ENCODE results near the gene HIVEP3. TPM values are rescaled to one million over a fixed set of nuclear protein-coding genes. Genes with fewer than 3 reads are reported as not detected.
A peak's percentile ranks its signal among the peaks of the same experiment; 100 is the strongest.

HIVEP3 gene
- total and polyA plus RNA-seq, 7 donors: 0.70 to 3.4 (median 2.1) TPM

- no peak for DNase-seq
- TF ChIP-seq CTCF (IDR thresholded peaks at IDR 0.05): no peak
- ATAC-seq: no peak
- Histone ChIP-seq H3K36me3 (ENCODE audit: insufficient read depth in 1 of 2, low read depth in 1 of 2) (no peaks in the 10 kb centered on the region), H3K9me3 (no peaks in the 10 kb centered on the region), H3K27ac (no peak overlapping the region), H3K27me3 (ENCODE audit: insufficient read depth in 3 of 3, low read length in 2 of 3) (no peaks in the 10 kb centered on the region), H3K4me1 (peaks cover 14% of the 10 kb centered on the region), H3K4me3 (no peak overlapping the region)
- intact Hi-C loops (cut with DNase I): no loop called here
- WGBS, 3 donors: 81 to 98% (median 94%) methylated on average over 5 of the region's 5 CpGs
These were observed 178.7 kb downstream of the HIVEP3 start for GRCh38 chr1:41740058-41740457.

GRCh38 chr1:41739061-41739955 is 179.4 kb downstream of the HIVEP3 start:
- 13 to 26% (median 22%) methylated on average over 20 to 21 of the region's 21 CpGs for WGBS, 3 donors
- Histone ChIP-seq H3K4me1 (peaks cover 14% of the 10 kb centered on the region), H3K9me3 (no peaks in the 10 kb centered on the region), H3K4me3 (peak overlapping the region; percentile 55), H3K36me3 (ENCODE audit: insufficient read depth in 1 of 2, low read depth in 1 of 2) (no peaks in the 10 kb centered on the region), H3K27ac (peak overlapping the region; percentile 80), H3K27me3 (ENCODE audit: insufficient read depth in 3 of 3, low read length in 2 of 3) (no peaks in the 10 kb centered on the region)
- peak; percentile 89 to 97 (median 94) for ATAC-seq
- intact Hi-C loops (cut with DNase I): no loop called here
- DNase-seq: peak; percentile 77 to 90
- TF ChIP-seq CTCF (IDR thresholded peaks at IDR 0.05): no peak

GRCh38 chr1:41738475-41738874 is 180.2 kb downstream of the HIVEP3 start:
- H3K9me3 ChIP-seq: no peaks in the 10 kb centered on the region
- no peak for TF ChIP-seq CTCF (IDR thresholded peaks at IDR 0.05)
- peak overlapping the region; percentile 55 for H3K4me3 ChIP-seq
- no peaks in the 10 kb centered on the region for H3K36me3 ChIP-seq (ENCODE audit: insufficient read depth in 1 of 2, low read depth in 1 of 2)
- intact Hi-C loops (cut with DNase I): no loop called here
- peak overlapping the region; percentile 80 for H3K27ac ChIP-seq
- no peak for DNase-seq
- ATAC-seq: peak; percentile 31 to 54 (median 40)
- no peaks in the 10 kb centered on the region for H3K27me3 ChIP-seq (ENCODE audit: insufficient read depth in 3 of 3, low read length in 2 of 3)
- WGBS, 3 donors: 81 to 88% (median 83%) methylated on average over 2 of the region's 2 CpGs
- H3K4me1 ChIP-seq: peaks cover 14% of the 10 kb centered on the region

GRCh38 chr1:41738006-41738405 is 180.7 kb downstream of the HIVEP3 start:
- H3K4me1 ChIP-seq: peaks cover 17% of the 10 kb centered on the region
- intact Hi-C loops (cut with DNase I): no loop called here
- DNase-seq: peak in 1 of 2 donors; percentile 73
- no peaks in the 10 kb centered on the region for H3K27me3 ChIP-seq (ENCODE audit: insufficient read depth in 3 of 3, low read length in 2 of 3)
- no peaks in the 10 kb centered on the region for H3K9me3 ChIP-seq
- WGBS, 3 donors: 88 to 91% (median 89%) methylated on average over 9 of the region's 9 CpGs
- peak in 1 of 4 donors; percentile 5 for ATAC-seq
- H3K27ac ChIP-seq: peak overlapping the region; percentile 80
- H3K36me3 ChIP-seq (ENCODE audit: insufficient read depth in 1 of 2, low read depth in 1 of 2): no peaks in the 10 kb centered on the region
- TF ChIP-seq CTCF (IDR thresholded peaks at IDR 0.05): no peak
- no peak overlapping the region for H3K4me3 ChIP-seq
